ENCODE measurements around the gene LDLRAD2.
"Not testable (repeated sequence)": the region's sequence is repeated elsewhere in the genome, so short reads cannot be mapped to it uniquely, and the experiment has no call there.

The LDLRAD2 gene

GRCh38 chr1:21811875-21812305 lies at the start of gene LDLRAD2:
LDLRAD2 (plus strand) TSS chr1:21812265; CDS start chr1:21812452, 187 bp downstream.
- H3K9me3 Mint-ChIP-seq = no peaks in the 10 kb centered on the region
- H3K4me1 Mint-ChIP-seq (ENCODE audit: low read depth) = peaks cover 3% of the 10 kb centered on the region
- peaks cover 13% of the 10 kb centered on the region for H3K27me3 Mint-ChIP-seq (ENCODE audit: low read depth)
- no peak for DNase-seq (ENCODE audit: low spot score)
- H3K27ac Mint-ChIP-seq = no peak within 1 kb of the TSS
- H3K4me3 Mint-ChIP-seq = no peak within 1 kb of the TSS
- H3K36me3 Mint-ChIP-seq (ENCODE audit: low read depth) = no peaks in the 10 kb centered on the region

- Mint-ChIP-seq H3K4me3 (no peak overlapping the region), H3K27ac (no peak overlapping the region), H3K27me3 (ENCODE audit: low read depth) (no peaks in the 10 kb centered on the region), H3K9me3 (no peaks in the 10 kb centered on the region), H3K36me3 (ENCODE audit: low read depth) (peaks cover 2% of the 10 kb centered on the region), H3K4me1 (ENCODE audit: low read depth) (peaks cover 40% of the 10 kb centered on the region)
- no peak for DNase-seq (ENCODE audit: low spot score)
Observed at GRCh38 chr1:21763236-21763635, 48.8 kb upstream of the LDLRAD2 start.

- no peak for DNase-seq (ENCODE audit: low spot score)
- Mint-ChIP-seq H3K27ac (no peak overlapping the region), H3K9me3 (no peaks in the 10 kb centered on the region), H3K36me3 (ENCODE audit: low read depth) (peaks cover 5% of the 10 kb centered on the region), H3K4me3 (no peak overlapping the region), H3K4me1 (ENCODE audit: low read depth) (peaks cover 46% of the 10 kb centered on the region), H3K27me3 (ENCODE audit: low read depth) (no peaks in the 10 kb centered on the region)
Observed at GRCh38 chr1:21763694-21764419, 48.2 kb upstream of the LDLRAD2 start.

- Mint-ChIP-seq H3K4me3 (no peak overlapping the region), H3K36me3 (ENCODE audit: low read depth) (peaks cover 8% of the 10 kb centered on the region), H3K4me1 (ENCODE audit: low read depth) (peaks cover 44% of the 10 kb centered on the region), H3K27ac (no peak overlapping the region), H3K27me3 (ENCODE audit: low read depth) (no peaks in the 10 kb centered on the region), H3K9me3 (no peaks in the 10 kb centered on the region)
- DNase-seq (ENCODE audit: low spot score) = no peak
Observed at GRCh38 chr1:21764615-21765423, 47.2 kb upstream of the LDLRAD2 start.

GRCh38 chr1:21766210-21766609 lies 45.9 kb upstream of the LDLRAD2 start:
- H3K4me3 Mint-ChIP-seq = no peak overlapping the region
- H3K27me3 Mint-ChIP-seq (ENCODE audit: low read depth) = no peaks in the 10 kb centered on the region
- peak overlapping the region; percentile 60 for H3K27ac Mint-ChIP-seq
- H3K9me3 Mint-ChIP-seq = no peaks in the 10 kb centered on the region
- H3K4me1 Mint-ChIP-seq (ENCODE audit: low read depth) = peaks cover 45% of the 10 kb centered on the region
- H3K36me3 Mint-ChIP-seq (ENCODE audit: low read depth) = peaks cover 12% of the 10 kb centered on the region
- no peak for DNase-seq (ENCODE audit: low spot score)

GRCh38 chr1:21767106-21767505 lies 45.0 kb upstream of the LDLRAD2 start:
- H3K4me3 Mint-ChIP-seq; DNase-seq (ENCODE audit: low spot score); H3K9me3 Mint-ChIP-seq; H3K27me3 Mint-ChIP-seq (ENCODE audit: low read depth); H3K27ac Mint-ChIP-seq: not testable (repeated sequence)
- peaks cover 45% of the 10 kb centered on the region for H3K4me1 Mint-ChIP-seq (ENCODE audit: low read depth)
- peaks cover 16% of the 10 kb centered on the region for H3K36me3 Mint-ChIP-seq (ENCODE audit: low read depth)

GRCh38 chr1:21770201-21770600 lies 41.9 kb upstream of the LDLRAD2 start:
- Mint-ChIP-seq H3K27ac (peak overlapping the region; percentile 55), H3K27me3 (ENCODE audit: low read depth) (no peaks in the 10 kb centered on the region), H3K4me1 (ENCODE audit: low read depth) (peaks cover 40% of the 10 kb centered on the region), H3K4me3 (peak overlapping the region; percentile 59), H3K9me3 (no peaks in the 10 kb centered on the region), H3K36me3 (ENCODE audit: low read depth) (peaks cover 17% of the 10 kb centered on the region)
- DNase-seq (ENCODE audit: low spot score) = no peak

- H3K27me3 Mint-ChIP-seq (ENCODE audit: low read depth); DNase-seq (ENCODE audit: low spot score); H3K27ac Mint-ChIP-seq; H3K9me3 Mint-ChIP-seq; H3K4me3 Mint-ChIP-seq: not testable (repeated sequence)
- peaks cover 19% of the 10 kb centered on the region for H3K36me3 Mint-ChIP-seq (ENCODE audit: low read depth)
- peaks cover 42% of the 10 kb centered on the region for H3K4me1 Mint-ChIP-seq (ENCODE audit: low read depth)
Observed at GRCh38 chr1:21770602-21771001, 41.5 kb upstream of the LDLRAD2 start.

- H3K9me3 Mint-ChIP-seq; H3K4me3 Mint-ChIP-seq; DNase-seq (ENCODE audit: low spot score); H3K27me3 Mint-ChIP-seq (ENCODE audit: low read depth); H3K27ac Mint-ChIP-seq: not testable (repeated sequence)
- H3K4me1 Mint-ChIP-seq (ENCODE audit: low read depth) = peaks cover 42% of the 10 kb centered on the region
- peaks cover 25% of the 10 kb centered on the region for H3K36me3 Mint-ChIP-seq (ENCODE audit: low read depth)
Observed at GRCh38 chr1:21771672-21772071, 40.4 kb upstream of the LDLRAD2 start.

GRCh38 chr1:21773585-21773984 lies 38.5 kb upstream of the LDLRAD2 start:
- H3K4me3 Mint-ChIP-seq = peak overlapping the region; percentile 54
- H3K27me3 Mint-ChIP-seq (ENCODE audit: low read depth) = no peaks in the 10 kb centered on the region

GRCh38 chr1:21774835-21775549 lies 37.1 kb upstream of the LDLRAD2 start:
- Mint-ChIP-seq H3K27ac (no peak overlapping the region), H3K4me3 (no peak overlapping the region), H3K4me1 (ENCODE audit: low read depth) (peaks cover 37% of the 10 kb centered on the region), H3K9me3 (no peaks in the 10 kb centered on the region), H3K36me3 (ENCODE audit: low read depth) (peaks cover 34% of the 10 kb centered on the region), H3K27me3 (ENCODE audit: low read depth) (no peaks in the 10 kb centered on the region)
- DNase-seq (ENCODE audit: low spot score) = no peak

More at GRCh38 chr1:21773585-21773984, 38.5 kb upstream of the LDLRAD2 start:
- Mint-ChIP-seq H3K27ac (peak overlapping the region; percentile 49), H3K4me1 (ENCODE audit: low read depth) (peaks cover 40% of the 10 kb centered on the region), H3K36me3 (ENCODE audit: low read depth) (peaks cover 35% of the 10 kb centered on the region), H3K9me3 (no peaks in the 10 kb centered on the region)
- DNase-seq (ENCODE audit: low spot score) = no peak

GRCh38 chr1:21775550-21775914 lies 36.5 kb upstream of the LDLRAD2 start:
- H3K9me3 Mint-ChIP-seq = no peaks in the 10 kb centered on the region
- H3K27me3 Mint-ChIP-seq (ENCODE audit: low read depth) = no peaks in the 10 kb centered on the region
- no peak overlapping the region for H3K4me3 Mint-ChIP-seq
- peaks cover 33% of the 10 kb centered on the region for H3K36me3 Mint-ChIP-seq (ENCODE audit: low read depth)
- peaks cover 39% of the 10 kb centered on the region for H3K4me1 Mint-ChIP-seq (ENCODE audit: low read depth)
- H3K27ac Mint-ChIP-seq = peak overlapping the region; percentile 20
- DNase-seq (ENCODE audit: low spot score) = no peak

- peak overlapping the region; percentile 2 for H3K27ac Mint-ChIP-seq
- H3K4me1 Mint-ChIP-seq (ENCODE audit: low read depth) = peaks cover 39% of the 10 kb centered on the region
- no peak for DNase-seq (ENCODE audit: low spot score)
- H3K27me3 Mint-ChIP-seq (ENCODE audit: low read depth) = no peaks in the 10 kb centered on the region
- peaks cover 33% of the 10 kb centered on the region for H3K36me3 Mint-ChIP-seq (ENCODE audit: low read depth)
- no peak overlapping the region for H3K4me3 Mint-ChIP-seq
- no peaks in the 10 kb centered on the region for H3K9me3 Mint-ChIP-seq
Observed at GRCh38 chr1:21775985-21776562, 36.0 kb upstream of the LDLRAD2 start.

All from T-helper 2 cell treated with Interferon-gamma antibody and Interleukin-4, amounts not matched to agents 5 μg/mL and 100 μg/mL, for 36 hours (primary cell).